Ishikawa (cell line): ENCODE results near the gene C1orf198.

Source experiments
- CEBPB ChIP-seq: IDR thresholded peaks from 2 replicates; pipeline ENCODE4 v1.6.1; 2012
- CREB1 ChIP-seq: IDR thresholded peaks from 2 replicates; pipeline ENCODE4 v1.6.1; 2012; ENCODE audit warnings: low read depth
- EGR1 ChIP-seq: IDR thresholded peaks from 2 replicates; pipeline ENCODE4 v1.6.1; 2012
- EP300 ChIP-seq: IDR thresholded peaks from 2 replicates; pipeline ENCODE4 v1.6.1; 2012; ENCODE audit warnings: borderline replicate concordance
- FOXM1 ChIP-seq: IDR thresholded peaks from 2 replicates; pipeline ENCODE4 v1.6.1; 2012; ENCODE audit warnings: low read depth, borderline replicate concordance
- MAX ChIP-seq: IDR thresholded peaks from 2 replicates; pipeline ENCODE4 v1.6.1; 2012
- NFIC ChIP-seq: IDR thresholded peaks from 2 replicates; pipeline ENCODE4 v1.6.1; 2012
- RAD21 ChIP-seq: IDR thresholded peaks from 2 replicates; pipeline ENCODE4 v1.6.1; 2012; ENCODE audit warnings: low read depth
- REST ChIP-seq: IDR thresholded peaks from 2 replicates; pipeline ENCODE4 v1.6.1; 2012; ENCODE audit warnings: low read depth, mild to moderate bottlenecking
- TAF1 ChIP-seq: IDR thresholded peaks from 2 replicates; pipeline ENCODE4 v1.6.1; 2012; ENCODE audit warnings: low read depth, mild to moderate bottlenecking
- TCF12 ChIP-seq: IDR thresholded peaks from 2 replicates; pipeline ENCODE4 v1.6.1; 2012; ENCODE audit warnings: low read depth
- TEAD4 ChIP-seq: IDR thresholded peaks from 2 replicates; pipeline ENCODE4 v1.6.1; 2012
- USF1 ChIP-seq: IDR thresholded peaks from 2 replicates; pipeline ENCODE4 v1.6.1; 2012
- YY1 ChIP-seq: IDR thresholded peaks from 2 replicates; pipeline ENCODE4 v1.6.1; 2012; ENCODE audit warnings: low read depth
- ZBTB7A ChIP-seq: IDR thresholded peaks from 2 replicates; pipeline ENCODE4 v1.6.1; 2012; ENCODE audit warnings: low read depth

C1orf198 gene

GRCh38 chr1:230794871-230795605 is 73.3 kb downstream of the C1orf198 start:
- no peak for TF ChIP-seq EP300
- TF ChIP-seq REST, result no peak
- no peak for TF ChIP-seq TCF12
- no peak for TF ChIP-seq RAD21
- TF ChIP-seq NFIC, result no peak
- TF ChIP-seq FOXM1, result no peak
- no peak for TF ChIP-seq CEBPB
- TF ChIP-seq YY1, result no peak
- no peak for TF ChIP-seq TAF1
- TF ChIP-seq EGR1, result no peak
- TF ChIP-seq MAX, result no peak

- TF ChIP-seq REST, result no peak
- no peak for TF ChIP-seq TEAD4
- no peak for TF ChIP-seq ZBTB7A
- no peak for TF ChIP-seq EGR1
- no peak for TF ChIP-seq NFIC
- TF ChIP-seq FOXM1, result no peak
- no peak for TF ChIP-seq CEBPB
- TF ChIP-seq USF1, result no peak
- TF ChIP-seq CREB1, result no peak
- TF ChIP-seq TCF12, result no peak
- TF ChIP-seq RAD21, result no peak
- TF ChIP-seq TAF1, result no peak
- TF ChIP-seq YY1, result no peak
- no peak for TF ChIP-seq MAX
- no peak for TF ChIP-seq EP300
These were observed 73.9 kb downstream of the C1orf198 start for GRCh38 chr1:230794431-230794830.

- TF ChIP-seq REST (no peak), TAF1 (no peak)
These were observed 74.9 kb downstream of the C1orf198 start for GRCh38 chr1:230793463-230793745.

- TF ChIP-seq ZBTB7A, result no peak
- TF ChIP-seq RAD21, result peak; percentile 63
- TF ChIP-seq MAX, result no peak
- TF ChIP-seq CREB1, result no peak
These were observed 75.4 kb downstream of the C1orf198 start for GRCh38 chr1:230792691-230793462.

- TF ChIP-seq NFIC, result no peak
- no peak for TF ChIP-seq YY1
- TF ChIP-seq MAX, result no peak
- TF ChIP-seq REST, result no peak
- no peak for TF ChIP-seq EGR1
- TF ChIP-seq FOXM1, result no peak
- no peak for TF ChIP-seq TAF1
- TF ChIP-seq CEBPB, result no peak
- TF ChIP-seq USF1, result no peak
- TF ChIP-seq EP300, result no peak
- no peak for TF ChIP-seq TEAD4
- TF ChIP-seq CREB1, result no peak
- no peak for TF ChIP-seq RAD21
- no peak for TF ChIP-seq TCF12
- no peak for TF ChIP-seq ZBTB7A
These were observed 76.2 kb downstream of the C1orf198 start for GRCh38 chr1:230791986-230792564.
